Measurements from ENCODE around the gene SLC7A6.

DNA sequence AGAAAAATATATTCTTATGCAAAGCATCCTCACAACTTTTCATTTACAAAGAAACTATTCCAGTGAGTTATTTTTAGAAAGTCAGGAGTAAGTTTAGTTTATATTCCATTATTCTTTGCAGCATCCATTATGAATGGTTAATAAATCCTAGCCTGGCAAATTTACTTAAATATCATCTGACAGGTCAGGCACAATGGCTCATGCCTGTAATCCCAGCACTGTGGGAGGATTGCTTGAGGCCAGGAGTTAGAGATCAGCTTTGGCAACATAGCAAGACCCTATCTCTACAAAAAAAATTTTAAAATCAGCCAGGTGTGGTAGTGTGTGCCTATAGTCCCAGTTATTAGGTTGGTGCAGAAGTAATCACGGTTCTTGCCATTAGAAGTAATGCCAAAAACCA, 41.3 kb upstream of the SLC7A6 start:
- TF ChIP-seq CTCF (IDR thresholded peaks at IDR 0.05; ENCODE audit: insufficient read depth, low read depth, low read length) (no peak), EZH2 (IDR thresholded peaks at IDR 0.05; ENCODE audit: insufficient read depth, low read length) (no peak)
